Left renal cortex interstitium (tissue), 4 donors: Measurements from ENCODE around the gene NRL. TPM values are rescaled to one million over a fixed set of nuclear protein-coding genes. Genes with fewer than 3 reads are reported as not detected.
"Not testable (repeated sequence)": the region's sequence is repeated elsewhere in the genome, so short reads cannot be mapped to it uniquely, and the experiment has no call there.

ENCODE experiments used
- DNase-seq, 4 donors: peaks; one replicate each; pipeline ENCODE4 v3.0.0-alpha.2; 2013; ENCODE audit warnings: low read depth in 4 of 4, low spot score in 2 of 4, missing footprints in 1 of 4
- polyA plus RNA-seq, 4 donors: library from polyadenylated mRNA; unstranded; fragments of 120-200 nt; gene quantifications; one replicate each; pipeline ENCODE4 v1.2.1, GENCODE V29; 2013; ENCODE audit not compliant: insufficient read length in 4 of 4

Gene NRL
- polyA plus RNA-seq, 4 donors = 2.2 to 5.2 (median 3.0) TPM

GRCh38 chr14:24055971-24056799 lies 58.6 kb downstream of the NRL start:
- no peak for DNase-seq

GRCh38 chr14:24054646-24055045 lies 60.1 kb downstream of the NRL start:
- no peak for DNase-seq

GRCh38 chr14:24054324-24054641 lies 60.5 kb downstream of the NRL start:
- no peak for DNase-seq

- DNase-seq = no peak
These were observed 61.0 kb downstream of the NRL start for GRCh38 chr14:24053548-24054323.

DNA sequence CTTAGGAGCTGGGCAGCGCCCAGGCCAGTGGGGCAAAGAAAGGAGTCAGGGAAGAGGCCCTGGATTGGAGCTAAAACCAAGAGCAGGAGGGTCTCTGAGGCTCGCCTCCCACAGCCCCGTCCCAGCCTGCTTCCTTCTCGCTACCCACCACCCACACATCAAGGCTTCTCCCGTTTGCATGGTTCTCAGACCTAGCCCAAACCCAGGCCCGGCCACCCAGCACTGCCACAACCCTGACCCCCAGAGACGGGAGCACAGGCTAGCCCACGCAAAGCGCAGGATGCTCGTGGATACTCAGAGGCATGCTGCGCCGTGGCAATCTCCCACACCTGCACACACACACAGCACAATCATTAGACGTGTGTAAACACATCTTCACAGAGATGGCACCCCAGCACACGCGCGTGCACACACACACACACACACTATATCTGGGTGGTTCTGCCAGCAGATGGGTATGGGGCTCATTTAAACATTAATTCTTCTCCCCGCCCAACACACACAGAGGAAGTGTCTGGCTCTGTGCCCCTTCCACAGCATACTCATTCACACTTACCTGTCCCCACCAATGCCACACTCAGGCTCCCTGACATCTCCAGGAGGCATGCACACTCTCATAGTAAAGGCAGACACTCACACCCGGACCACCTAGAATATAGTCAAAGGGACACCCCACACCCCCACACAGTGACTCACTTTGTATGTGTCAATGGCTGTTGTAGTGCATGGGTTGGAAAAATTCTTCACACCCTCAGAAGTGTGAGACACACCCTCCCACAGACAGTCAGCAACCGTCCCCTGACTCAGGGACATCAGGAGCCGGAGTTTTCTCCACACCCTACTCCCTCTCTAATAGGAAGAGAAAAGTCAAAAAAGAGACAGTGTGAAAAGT lies 61.8 kb downstream of the NRL start:
- no peak for DNase-seq

DNA sequence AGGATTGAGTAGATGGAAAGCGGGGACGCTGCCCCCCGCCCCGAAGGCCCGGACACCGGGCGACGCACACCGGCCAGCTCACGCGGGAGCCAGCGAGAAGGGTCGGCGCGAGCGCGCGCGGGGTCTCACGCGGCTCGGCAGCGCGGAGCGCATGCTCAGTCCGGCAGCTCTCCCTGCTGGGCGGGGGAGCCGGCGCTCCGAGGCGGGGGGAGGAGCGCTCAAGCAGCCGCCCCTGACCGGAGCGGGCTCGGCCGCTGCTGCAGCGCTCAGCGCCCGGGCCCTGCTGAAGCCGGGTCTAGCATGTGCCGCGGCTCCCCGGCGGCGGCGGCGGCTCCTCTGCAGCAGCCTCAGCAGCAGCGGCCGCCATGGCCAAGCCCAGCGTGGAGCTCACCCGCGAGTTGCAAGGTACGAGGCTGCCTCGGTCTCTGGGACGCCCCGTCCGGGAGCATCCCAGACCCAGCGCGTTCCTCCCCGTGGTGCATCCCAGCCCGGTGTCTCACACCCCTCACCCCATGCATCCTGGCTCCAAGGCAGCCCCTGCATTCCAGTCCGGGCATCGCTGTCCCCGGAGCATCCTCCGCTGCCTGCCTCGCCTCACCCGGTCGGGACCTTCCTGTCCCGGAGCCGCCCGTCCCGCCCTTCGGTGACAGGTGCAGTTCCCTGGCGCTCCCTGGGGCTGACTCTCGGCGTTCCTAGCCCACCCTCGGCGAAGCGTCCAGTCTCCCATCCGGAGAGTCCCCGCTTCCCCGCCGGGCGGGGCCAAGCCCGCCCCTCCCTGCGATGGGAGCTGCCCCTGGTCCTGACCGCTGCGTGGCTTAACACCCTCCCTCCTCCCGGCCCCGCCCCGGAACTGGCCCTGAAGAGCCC lies 62.7 kb downstream of the NRL start, which contains the start of gene CARMIL3:
Gene CARMIL3, plus strand, starts transcription at position 221 of the 867 bp plus-strand sequence. Its CDS starts 145 bp downstream, at position 366.
- DNase-seq = peak in 1 of 4 donors; percentile 65

DNA sequence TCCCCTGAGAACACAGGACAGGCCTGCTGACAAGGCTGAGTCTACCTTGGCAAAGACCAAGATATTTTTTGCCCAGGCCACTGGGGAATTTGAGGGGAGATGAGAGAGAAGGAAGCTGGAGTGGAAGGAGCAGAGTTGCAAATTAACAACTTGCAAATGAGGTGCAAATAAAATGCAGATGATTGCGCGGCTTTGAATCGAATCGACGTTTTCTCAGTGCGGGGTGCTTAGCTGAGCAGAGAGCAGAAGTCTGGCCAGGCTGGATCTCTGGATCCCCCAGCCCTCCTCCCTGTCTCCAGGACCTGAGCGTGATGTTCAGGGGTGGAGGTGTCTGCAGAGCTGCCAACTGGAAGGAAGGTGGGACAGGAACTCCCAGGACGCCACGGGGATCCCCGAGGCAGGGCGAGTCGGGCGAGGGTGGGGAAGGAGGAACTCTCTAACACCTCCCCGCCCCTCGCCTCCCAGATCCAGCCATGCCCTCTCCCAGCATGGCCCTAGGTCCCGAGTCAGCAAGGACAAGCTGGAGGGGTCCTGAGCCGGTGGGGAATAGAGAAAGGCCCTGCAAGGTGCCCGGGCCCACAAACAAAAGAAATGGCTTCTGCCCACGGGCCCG lies 63.5 kb downstream of the NRL start:
- no peak for DNase-seq

DNA sequence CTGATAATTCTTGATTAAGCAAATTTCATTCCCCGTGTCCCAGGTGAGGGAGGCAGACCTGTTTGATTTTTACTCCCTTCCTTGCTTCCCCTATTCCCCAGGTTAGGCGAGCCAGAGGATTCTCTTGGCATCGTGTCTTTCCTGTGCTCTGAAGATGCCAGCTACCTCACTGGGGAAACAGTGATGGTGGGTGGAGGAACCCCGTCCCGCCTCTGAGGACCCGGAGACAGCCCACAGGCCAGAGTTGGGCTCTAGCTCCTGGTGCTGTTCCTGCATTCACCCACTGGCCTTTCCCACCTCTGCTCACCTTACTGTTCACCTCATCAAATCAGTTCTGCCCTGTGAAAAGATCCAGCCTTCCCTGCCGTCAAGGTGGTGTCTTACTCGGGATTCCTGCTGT lies 64.0 kb downstream of the NRL start:
- DNase-seq = not testable (repeated sequence)

DNA sequence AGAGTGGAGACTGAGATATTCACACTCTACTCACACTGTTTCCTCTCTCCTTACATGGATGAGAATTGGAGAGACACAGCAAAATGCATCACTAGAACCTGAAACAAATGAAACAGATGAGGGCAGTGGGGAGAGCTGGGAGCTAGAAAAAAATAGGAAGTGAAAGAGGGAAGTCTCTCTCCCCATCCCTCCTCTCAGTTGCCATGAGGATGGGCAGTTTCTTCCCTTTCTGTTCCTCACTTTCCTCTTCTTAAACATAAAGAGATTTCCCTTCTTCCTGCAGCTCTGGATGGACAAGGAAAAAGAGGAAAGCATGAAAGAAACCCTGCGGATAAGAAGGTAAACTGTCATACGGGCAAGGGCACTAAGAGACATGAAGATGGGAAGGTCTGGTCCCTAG lies 65.7 kb downstream of the NRL start:
- not testable (repeated sequence) for DNase-seq

- DNase-seq = no peak
These were observed 72.0 kb downstream of the NRL start for GRCh38 chr14:24042746-24043145.

DNA sequence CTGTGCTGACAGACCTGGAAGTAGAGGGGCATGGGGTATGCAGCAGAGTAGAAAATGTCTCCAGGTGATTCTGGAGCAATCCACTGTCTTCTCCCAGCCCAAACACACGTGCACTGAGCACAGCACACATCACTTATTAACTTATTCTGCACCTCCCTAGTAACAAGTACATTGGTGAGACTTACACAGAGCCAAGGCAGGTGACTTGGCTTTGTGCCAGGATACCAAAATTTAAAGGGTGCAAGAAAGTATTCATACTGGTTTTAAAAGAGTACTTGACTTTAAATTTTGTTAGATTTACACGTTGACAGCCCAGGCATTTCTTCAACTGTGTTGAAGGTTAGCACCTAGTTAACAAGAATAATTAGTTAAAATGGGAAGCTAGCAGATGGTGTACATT lies 74.1 kb downstream of the NRL start:
- no peak for DNase-seq

DNA sequence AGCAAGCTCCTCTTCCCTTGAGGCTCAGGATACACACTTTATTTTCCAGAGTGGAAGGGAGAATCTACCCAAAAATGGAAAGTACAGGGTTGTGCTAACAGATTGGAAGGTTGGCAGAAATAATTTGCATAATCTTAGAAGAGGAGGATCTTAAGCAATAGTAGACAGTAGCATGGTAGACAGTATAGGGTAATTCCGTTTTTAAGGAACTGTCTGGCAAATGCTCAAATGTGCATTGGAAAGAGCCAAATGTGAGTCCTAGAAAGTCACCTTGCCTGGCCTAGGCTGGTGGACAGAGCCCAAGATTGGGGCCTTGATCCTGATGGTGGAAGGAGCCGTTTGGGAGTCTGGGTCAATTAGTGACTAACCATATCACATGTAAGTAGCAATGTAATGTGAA lies 76.1 kb downstream of the NRL start:
- DNase-seq = no peak

GRCh38 chr14:24037658-24038037 lies 77.1 kb downstream of the NRL start:
- DNase-seq = no peak

GRCh38 chr14:24036963-24037657 lies 77.6 kb downstream of the NRL start:
- DNase-seq = not testable (repeated sequence)

DNA sequence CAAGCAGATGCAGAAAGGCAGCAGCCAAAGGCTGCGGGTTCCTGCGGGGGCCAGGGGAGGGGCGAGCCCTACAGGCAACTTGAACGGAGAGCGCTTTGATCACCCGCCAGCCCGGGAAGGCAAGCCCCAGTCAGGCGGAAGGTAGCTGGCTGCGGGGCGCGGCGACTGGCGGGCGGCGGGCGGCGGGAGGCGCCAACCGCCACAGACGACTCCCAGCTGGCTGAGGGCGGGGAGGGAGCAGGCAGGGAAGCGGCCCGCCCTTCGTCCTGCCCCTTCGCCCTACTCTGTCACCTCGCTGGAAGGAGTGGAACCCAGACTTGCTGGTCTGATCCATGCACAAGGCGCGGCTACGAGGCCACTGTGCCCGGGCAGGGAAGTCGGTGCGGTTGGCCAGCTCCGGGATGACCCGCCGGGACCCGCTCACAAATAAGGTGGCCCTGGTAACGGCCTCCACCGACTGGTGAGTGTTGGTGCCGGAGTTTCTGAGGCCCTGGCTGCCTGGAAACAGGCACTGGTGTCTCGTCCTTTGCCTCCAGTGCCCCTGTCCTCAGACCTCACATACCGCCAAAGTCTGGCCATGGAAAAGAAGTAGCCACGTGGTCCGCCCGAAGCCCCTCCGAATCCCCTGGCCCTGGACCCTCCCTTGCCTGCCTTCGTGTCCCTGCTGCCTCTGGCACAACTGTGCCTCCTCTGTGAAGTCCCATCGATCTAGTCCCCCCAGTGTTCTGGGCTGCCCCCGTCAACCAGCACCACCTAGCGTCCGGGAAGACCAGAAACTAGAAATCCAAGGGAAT lies 78.4 kb downstream of the NRL start:
- peak in 1 of 4 donors; percentile 59 for DNase-seq

GRCh38 chr14:24035769-24036168 lies 79.0 kb downstream of the NRL start:
- DNase-seq = not testable (repeated sequence)

GRCh38 chr14:24032727-24033418 lies 81.9 kb downstream of the NRL start:
- no peak for DNase-seq
